AG08396 (cell line): Measurements from ENCODE around the gene MGLL.

Experiments
- DNase-seq: peaks from one replicate; pipeline ENCODE4 v3.0.0; 2012; ENCODE audit warnings: low spot score, mixed read lengths

Gene MGLL

GRCh38 chr3:127652246-127652995 is 169.9 kb downstream of the MGLL start:
- peak; percentile 74 for DNase-seq

DNA sequence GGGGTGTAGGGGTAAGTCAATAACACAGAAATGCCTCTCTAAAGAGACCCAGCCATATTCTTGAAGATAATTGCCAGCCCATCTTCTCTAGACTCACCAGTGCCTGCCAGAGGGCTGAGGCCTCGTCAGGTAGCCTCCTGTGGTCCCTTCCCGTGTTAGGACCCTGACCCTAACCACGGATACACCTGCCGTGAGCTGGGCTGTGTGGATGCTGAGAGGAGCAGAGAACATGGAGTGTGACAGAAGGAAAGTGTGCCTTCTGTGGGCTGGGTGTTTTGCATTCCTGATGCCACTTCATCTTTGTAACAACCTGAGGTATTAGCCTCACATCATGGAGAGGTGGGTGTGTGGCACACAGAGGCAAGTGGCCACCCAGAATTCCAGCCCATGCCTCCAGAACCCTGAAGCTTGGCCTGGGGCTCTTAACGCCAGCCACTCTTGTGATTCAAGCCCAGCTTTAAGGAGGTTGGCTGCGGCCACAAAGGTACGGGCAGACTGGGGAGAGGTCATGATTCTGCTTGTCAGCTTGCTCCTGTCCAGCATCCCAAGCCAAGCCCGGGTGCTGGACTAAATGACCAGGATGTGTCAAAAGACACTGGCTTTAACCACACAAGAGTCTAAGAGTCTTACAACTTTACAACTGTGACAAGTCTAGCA is 170.7 kb downstream of the MGLL start:
- DNase-seq: no peak

- no peak for DNase-seq
Measured at GRCh38 chr3:127650236-127650635, 172.1 kb downstream of the MGLL start.

GRCh38 chr3:127647845-127648204 is 174.5 kb downstream of the MGLL start:
- DNase-seq: no peak

- no peak for DNase-seq
Measured at GRCh38 chr3:127647166-127647844, 175.0 kb downstream of the MGLL start.

DNA sequence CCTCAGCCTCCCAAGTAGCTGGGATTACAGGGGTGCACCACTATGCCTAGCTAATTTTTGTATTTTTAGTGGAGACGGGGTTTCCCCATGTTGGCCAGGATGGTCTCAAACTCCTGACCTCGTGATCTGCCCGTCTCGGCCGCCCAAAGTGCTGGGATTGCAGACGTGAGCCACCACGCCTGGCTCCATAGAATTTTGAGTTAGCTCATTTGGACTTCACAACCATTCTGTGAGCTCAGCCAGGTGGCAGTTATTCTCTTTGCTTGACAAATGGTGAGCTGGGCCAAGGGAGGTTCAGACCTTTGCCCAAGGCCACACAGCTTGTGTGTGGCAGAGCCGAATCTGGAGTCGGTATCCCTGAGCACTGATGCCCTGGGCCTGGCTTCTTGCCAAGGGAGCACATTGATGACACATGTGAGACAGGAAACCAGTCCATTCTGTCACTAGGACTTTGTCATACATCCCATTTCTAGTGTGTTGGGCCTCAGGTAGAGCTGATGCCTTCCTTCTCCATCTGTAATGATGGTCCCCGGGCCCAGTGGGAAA is 175.7 kb downstream of the MGLL start:
- DNase-seq: no peak

DNA sequence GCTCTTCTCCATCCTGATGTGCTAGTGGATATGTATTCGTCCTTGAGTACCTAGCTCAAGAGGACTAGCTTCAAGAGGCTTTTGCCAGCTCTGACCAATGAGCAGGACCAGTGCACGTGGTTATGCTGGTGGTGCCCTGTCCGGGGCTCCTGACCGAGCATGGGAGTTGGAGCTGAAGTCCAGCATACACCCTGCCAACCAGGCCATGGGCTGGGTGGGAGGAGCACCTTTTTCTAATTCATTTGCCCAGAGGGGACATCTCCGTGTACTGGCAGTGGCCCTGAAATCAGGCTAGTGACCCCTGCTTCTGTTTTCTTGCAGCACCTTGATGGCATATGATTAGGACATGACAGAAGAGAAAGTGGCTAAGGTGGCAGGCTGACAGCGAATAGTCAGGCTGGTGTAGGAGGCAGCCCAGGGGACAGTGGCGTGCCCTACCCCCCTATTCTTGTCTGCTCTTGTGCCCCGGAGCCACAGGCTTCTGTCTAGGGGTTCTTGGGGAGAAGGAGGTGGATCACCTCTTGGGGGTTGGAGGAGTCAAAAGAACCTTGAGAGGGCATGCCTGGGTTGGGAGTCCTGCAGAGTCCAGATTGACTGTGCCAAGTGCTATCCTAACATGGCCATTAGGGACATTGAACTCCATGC is 176.8 kb downstream of the MGLL start:
- DNase-seq: no peak

DNA sequence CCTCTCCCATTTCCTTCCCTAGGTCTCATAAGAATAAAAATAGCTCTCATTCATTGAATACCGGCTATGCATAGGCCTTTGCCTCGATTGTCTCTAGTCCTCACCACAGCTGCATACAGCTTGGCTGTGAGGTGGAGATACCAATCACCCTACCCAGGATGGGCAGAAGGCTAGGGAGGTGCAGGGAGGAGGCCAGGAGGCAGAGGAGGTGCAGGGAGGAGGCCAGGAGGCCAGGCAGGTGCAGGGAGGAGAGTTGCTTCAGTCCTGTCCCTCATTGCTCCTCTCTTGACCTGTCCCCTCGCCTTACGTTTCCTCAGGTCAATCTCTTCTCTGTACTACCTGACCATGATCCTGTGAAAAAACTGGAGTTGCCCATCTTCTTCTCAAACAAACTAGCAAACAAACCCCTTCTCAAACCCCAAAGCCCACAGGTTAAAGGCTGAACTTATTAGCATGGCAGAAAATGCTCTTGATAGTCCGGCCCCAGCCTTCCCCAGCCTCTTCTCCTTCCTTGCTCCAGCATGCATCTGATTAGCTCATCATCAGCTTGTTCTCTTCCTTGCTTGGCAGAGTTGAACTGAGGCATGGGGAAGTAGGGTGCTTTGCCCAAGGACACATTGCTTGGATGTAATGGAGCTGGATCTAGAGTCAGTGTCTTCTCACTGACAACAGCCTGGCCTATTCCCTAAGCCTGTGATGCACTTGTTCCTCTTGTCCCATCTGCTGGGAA is 177.5 kb downstream of the MGLL start:
- DNase-seq: no peak

DNA sequence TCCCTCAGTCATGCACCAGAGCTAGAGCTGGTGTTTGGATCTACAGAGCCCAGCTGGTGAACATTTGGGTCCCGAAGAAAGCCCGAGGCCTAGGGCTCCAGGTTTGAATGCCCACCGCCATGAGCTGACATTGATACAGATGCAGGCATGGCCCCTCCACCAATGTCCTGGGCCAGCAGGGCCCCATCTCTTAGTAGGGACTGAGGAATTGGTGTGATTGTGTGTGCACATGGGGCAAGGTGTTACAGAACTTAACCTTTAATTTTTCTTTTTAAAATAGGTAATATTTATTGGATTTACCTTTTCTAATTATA is 182.3 kb downstream of the MGLL start:
- DNase-seq: no peak

- peak; percentile 29 for DNase-seq
Measured at GRCh38 chr3:127639173-127640041, 182.9 kb downstream of the MGLL start.
